HCT116 (cell line): ENCODE data around the gene FUT6. TPM values are rescaled to one million over a fixed set of nuclear protein-coding genes. Genes with fewer than 3 reads are reported as not detected.

Source experiments
- ATAC-seq: fragments of 200-7000 bp; cut with Tn5 transposase; 2 replicates; pipeline ENCODE4 v1.9.1; 2020; ENCODE audit warnings: mild to moderate bottlenecking, moderate library complexity
- BruUV-seq: library from RNA; stranded (reverse); fragments of 400-500 nt; replicated peaks from 2 replicates; lab custom pipeline; 2021; lab: Mats Ljungman, UMichigan
- CTCF ChIA-PET: fragments of 300-600 bp; sonication (Branson Sonifier 250); formaldehyde crosslinking; loops from one replicate; lab custom pipeline; 2021; ENCODE audit warnings: antibody characterized with exemption; lab: Charles Lee
- POLR2A ChIA-PET: fragments of 300-600, 350-600 bp; sonication (Branson Sonifier 250); formaldehyde crosslinking; loops from one replicate; lab custom pipeline; 2021; ENCODE audit warnings: antibody characterized with exemption; lab: Charles Lee
- RAD21 ChIA-PET, 2 experiments: fragments of 300-600 bp; sonication (Branson Sonifier 250); formaldehyde crosslinking; loops; one replicate each; lab custom pipeline; 2023; ENCODE audit warnings: low total read pairs in 2 of 2; ENCODE audit not compliant: uncharacterized antibody in 2 of 2, unreplicated experiment in 2 of 2, low non-redundant PET in 1 of 2; lab: Charles Lee
- DNase-seq: peaks from one replicate; pipeline ENCODE4 v3.0.0-alpha.2; 2010; ENCODE audit warnings: low read depth, low spot score
- H2AFZ ChIP-seq: fragments of 200-600 bp; shearing (Covaris generic), sonication (generic); 2 replicates; pipeline ENCODE4 v1.6.1; 2017; ENCODE audit warnings: low read depth, mixed run types, mixed read lengths, antibody characterized with exemption, low read length; ENCODE audit not compliant: poor library complexity, severe bottlenecking
- H3K27ac ChIP-seq: 2 replicates; pipeline ENCODE4 v1.5.1; 2012; ENCODE audit warnings: low read depth, low read length
- H3K27me3 ChIP-seq: fragments of 200-600 bp; sonication (generic); 2 replicates; pipeline ENCODE4 v1.6.1; 2016; ENCODE audit warnings: mixed run types, low read length, mixed read lengths; ENCODE audit not compliant: insufficient read depth
- H3K36me3 ChIP-seq, 2 experiments: fragments of 200-500 bp in 1 of 2; fragments of 200-600 bp in 1 of 2; sonication (Bioruptor generic) in 1 of 2; sonication (generic) in 1 of 2; 2 replicates each; pipeline versions ENCODE4 v1.5.1 to v1.6.1; 2014 to 2016; ENCODE audit warnings: low read length in 2 of 2, inconsistent platforms in 1 of 2, mixed read lengths in 1 of 2, mixed run types in 1 of 2; ENCODE audit not compliant: insufficient read depth in 2 of 2, control insufficient read depth in 1 of 2
- H3K4me1 ChIP-seq, 2 experiments: fragments of 200-600 bp in 1 of 2; sonication (generic) in 1 of 2; 2 replicates each; pipeline versions ENCODE4 v1.5.1 to v1.6.1; 2012 to 2017; ENCODE audit warnings: low read length in 2 of 2, inconsistent platforms in 1 of 2, mild to moderate bottlenecking in 1 of 2, mixed read lengths in 1 of 2, mixed run types in 1 of 2, moderate library complexity in 1 of 2; ENCODE audit not compliant: insufficient read depth in 2 of 2, control insufficient read depth in 1 of 2
- H3K4me2 ChIP-seq: fragments of 200-600 bp; sonication (generic); 2 replicates; pipeline ENCODE4 v1.6.1; 2017; ENCODE audit warnings: mixed run types, low read length, mixed read lengths
- H3K4me3 ChIP-seq, 2 experiments: fragments of 200-600 bp in 1 of 2; sonication (generic) in 1 of 2; replicated peaks in 1 of 2; 2 replicates each; pipeline ENCODE4 v1.5.1; 2011 to 2016; ENCODE audit warnings: low read length in 2 of 2, control low read depth in 1 of 2, low read depth in 1 of 2, mild to moderate bottlenecking in 1 of 2, mixed read lengths in 1 of 2, mixed run types in 1 of 2
- H3K79me2 ChIP-seq: fragments of 200-600 bp; sonication (generic); 2 replicates; pipeline ENCODE4 v1.6.1; 2017; ENCODE audit warnings: mild to moderate bottlenecking, mixed run types, low read length, moderate library complexity, mixed read lengths; ENCODE audit not compliant: insufficient read depth
- H3K9ac ChIP-seq: fragments of 200-600 bp; sonication (generic); 2 replicates; pipeline ENCODE4 v1.6.1; 2016; ENCODE audit warnings: low read length, mixed read lengths
- H3K9me2 ChIP-seq: fragments of 200-600 bp; sonication (generic), shearing (Covaris generic); 2 replicates; pipeline ENCODE4 v1.6.1; 2017; ENCODE audit warnings: mixed run types, mild to moderate bottlenecking, moderate library complexity; ENCODE audit not compliant: insufficient read depth
- H3K9me3 ChIP-seq, 2 experiments: fragments of 200-500 bp in 1 of 2; fragments of 200-600 bp in 1 of 2; sonication (Bioruptor generic) in 1 of 2; sonication (generic) in 1 of 2; 2 replicates each; pipeline ENCODE4 v1.6.1; 2014 to 2017; ENCODE audit warnings: low read length in 2 of 2, mixed read lengths in 2 of 2, inconsistent platforms in 1 of 2, low read depth in 1 of 2, mild to moderate bottlenecking in 1 of 2, mixed run types in 1 of 2, moderate library complexity in 1 of 2; ENCODE audit not compliant: control insufficient read depth in 1 of 2, insufficient read depth in 1 of 2
- H4K20me1 ChIP-seq: fragments of 200-600 bp; sonication (generic), shearing (Covaris generic); 2 replicates; pipeline ENCODE4 v1.6.1; 2017; ENCODE audit warnings: mixed run types, mild to moderate bottlenecking, moderate library complexity; ENCODE audit not compliant: insufficient read depth
- ATF3 ChIP-seq: IDR thresholded peaks from 2 replicates; pipeline ENCODE4 v1.6.1; 2012
- CEBPB ChIP-seq: IDR thresholded peaks from 2 replicates; pipeline ENCODE4 v1.6.1; 2012; ENCODE audit warnings: low read depth
- CTCF ChIP-seq, 3 experiments: fragments of 200-600 bp in 1 of 3; sonication (generic) in 1 of 3; IDR thresholded peaks in 2 of 3; conservative IDR thresholded peaks in 1 of 3; 2 replicates each; pipeline ENCODE4 v1.5.1; 2012 to 2017; ENCODE audit warnings: low read depth in 2 of 3, low read length in 2 of 3, antibody characterized with exemption in 1 of 3, borderline replicate concordance in 1 of 3, control low read depth in 1 of 3, mild to moderate bottlenecking in 1 of 3, mixed read lengths in 1 of 3, mixed run types in 1 of 3, moderate library complexity in 1 of 3; ENCODE audit not compliant: insufficient read depth in 1 of 3
- EGR1 ChIP-seq: IDR thresholded peaks from 2 replicates; pipeline ENCODE4 v1.6.1; 2012; ENCODE audit warnings: low read depth
- FOSL1 ChIP-seq: IDR thresholded peaks from 2 replicates; pipeline ENCODE4 v1.6.1; 2012; ENCODE audit warnings: low read depth
- MAX ChIP-seq: IDR thresholded peaks from 2 replicates; pipeline ENCODE4 v1.6.1; 2012
- POLR2A ChIP-seq: IDR thresholded peaks from 2 replicates; pipeline ENCODE4 v1.7.0; 2011; ENCODE audit warnings: borderline replicate concordance; ENCODE audit not compliant: insufficient read depth, insufficient read length; ENCODE audit errors: extremely low read depth
- RAD21 ChIP-seq: IDR thresholded peaks from 2 replicates; pipeline ENCODE4 v1.6.1; 2012; ENCODE audit warnings: low read depth, mild to moderate bottlenecking
- SIN3A ChIP-seq: IDR thresholded peaks from 2 replicates; pipeline ENCODE4 v1.6.1; 2012; ENCODE audit warnings: low read depth
- TCF7L2 ChIP-seq: IDR thresholded peaks from 2 replicates; pipeline ENCODE4 v1.7.0; 2011; ENCODE audit warnings: borderline replicate concordance, inconsistent platforms; ENCODE audit not compliant: insufficient read depth, insufficient read length; ENCODE audit errors: extremely low read depth
- YY1 ChIP-seq: IDR thresholded peaks from 2 replicates; pipeline ENCODE4 v1.6.1; 2011; ENCODE audit warnings: low read length, low read depth, moderate library complexity, mild to moderate bottlenecking; ENCODE audit not compliant: insufficient replicate concordance; ENCODE audit errors: extremely low read depth
- ZBTB33 ChIP-seq: IDR thresholded peaks from 2 replicates; pipeline ENCODE4 v1.6.1; 2011; ENCODE audit warnings: mild to moderate bottlenecking, low read length, moderate library complexity; ENCODE audit not compliant: insufficient replicate concordance; ENCODE audit errors: extremely low read depth
- intact Hi-C: fragments of 100-400 bp; cut with micrococcal nuclease; formaldehyde crosslinking; loops from 2 replicates; pipeline ENCODE4 v1.10.0; 2022
- total RNA-seq: library from RNA; stranded (reverse); gene quantifications from one replicate; pipeline ENCODE4 v1.2.1, GENCODE V29; 2021; ENCODE audit not compliant: unreplicated experiment

The FUT6 gene
- total RNA-seq, 1 experiment from 2014 or later, result not detected

- TF ChIP-seq RAD21, result no peak
- TF ChIP-seq FOSL1, result no peak
Measured at GRCh38 chr19:5803441-5803751, 36.1 kb downstream of the FUT6 start (continued).

GRCh38 chr19:5801796-5802619, 37.5 kb downstream of the FUT6 start:
- RAD21 ChIA-PET, result interaction anchor here in 1 of 2 experiments (0.6 kb wide), 1 partner anchor 65 kb away, joined by 3 read pairs; no protein-coding TSS in a partner anchor
- Histone ChIP-seq H3K27ac (no peak overlapping the region), H3K9ac (no peak overlapping the region), H3K4me2 (no peak overlapping the region), H3K4me1 (peaks cover 5 to 24% of the 10 kb centered on the region in 2 experiments), H3K36me3 (no peaks in the 10 kb centered on the region), H3K9me3 (no peaks in the 10 kb centered on the region), H3K4me3 (no peak overlapping the region), H4K20me1 (no peaks in the 10 kb centered on the region), H3K9me2 (no peaks in the 10 kb centered on the region), H3K27me3 (no peaks in the 10 kb centered on the region), H3K79me2 (no peaks in the 10 kb centered on the region), H2AFZ (no peak overlapping the region)
- CTCF ChIA-PET, result no interaction called here
- BruUV-seq, result no TSS peak
- DNase-seq (no peak), ATAC-seq (no peak)
- POLR2A ChIA-PET, result no interaction called here
- TF ChIP-seq ZBTB33 (no peak), EGR1 (no peak), RAD21 (no peak), ATF3 (no peak), POLR2A (no peak), TCF7L2 (no peak), SIN3A (no peak), CEBPB (no peak), CTCF (IDR thresholded peaks at IDR 0.05 in 2 of 3, conservative IDR thresholded peaks at IDR 0.05 in 1 of 3; ENCODE audit: borderline replicate concordance in 1 of 3, insufficient read depth in 1 of 3, low read depth in 2 of 3, low read length in 2 of 3) (no peak), YY1 (no peak), MAX (no peak)
- intact Hi-C loops, result no loop called here
